Limb (tissue), 2 donors: Measurements from ENCODE around the gene BAG3.
"Not testable (repeated sequence)": the region's sequence is repeated elsewhere in the genome, so short reads cannot be mapped to it uniquely, and the experiment has no call there.

Source experiments
- DNase-seq, 2 donors: peaks; one replicate each; pipeline ENCODE4 v3.0.0-alpha.2; 2016; ENCODE audit errors: extremely low spot score in 2 of 2

BAG3 gene

GRCh38 chr10:119650692-119651513 lies at the start of gene BAG3:
BAG3 (plus strand) TSS chr10:119651380; CDS start chr10:119651676, 296 bp downstream.
- peak; percentile 89 to 95 for DNase-seq

GRCh38 chr10:119602241-119603095 lies 48.7 kb upstream of the BAG3 start:
- DNase-seq, result no peak

GRCh38 chr10:119604468-119604867 lies 46.7 kb upstream of the BAG3 start:
- DNase-seq, result no peak

GRCh38 chr10:119608316-119609155 lies 42.6 kb upstream of the BAG3 start:
- no peak for DNase-seq

- DNase-seq, result no peak
Observed at GRCh38 chr10:119609516-119609915, 41.7 kb upstream of the BAG3 start.

GRCh38 chr10:119611433-119611832 lies 39.7 kb upstream of the BAG3 start:
- no peak for DNase-seq

- DNase-seq, result no peak
Observed at GRCh38 chr10:119613741-119614140, 37.4 kb upstream of the BAG3 start.

- no peak for DNase-seq
Observed at GRCh38 chr10:119614686-119615085, 36.5 kb upstream of the BAG3 start.

- DNase-seq, result no peak
Observed at GRCh38 chr10:119616882-119617570, 34.2 kb upstream of the BAG3 start.

- DNase-seq, result no peak
Observed at GRCh38 chr10:119619215-119619614, 32.0 kb upstream of the BAG3 start.

- not testable (repeated sequence) for DNase-seq
Observed at GRCh38 chr10:119619811-119620210, 31.4 kb upstream of the BAG3 start.

GRCh38 chr10:119620241-119621077 lies 30.7 kb upstream of the BAG3 start:
- no peak for DNase-seq

GRCh38 chr10:119621078-119621384 lies 30.1 kb upstream of the BAG3 start:
- no peak for DNase-seq

- no peak for DNase-seq
Observed at GRCh38 chr10:119625570-119626280, 25.5 kb upstream of the BAG3 start.

GRCh38 chr10:119630300-119630699 lies 20.9 kb upstream of the BAG3 start:
- DNase-seq, result no peak

GRCh38 chr10:119633538-119634218 lies 17.5 kb upstream of the BAG3 start:
- DNase-seq, result no peak

- no peak for DNase-seq
Observed at GRCh38 chr10:119634219-119634544, 17.0 kb upstream of the BAG3 start.

- no peak for DNase-seq
Observed at GRCh38 chr10:119637631-119638030, 13.5 kb upstream of the BAG3 start.

GRCh38 chr10:119638982-119639381 lies 12.2 kb upstream of the BAG3 start:
- no peak for DNase-seq
